ENCODE results near the gene LIMK2.

DNA sequence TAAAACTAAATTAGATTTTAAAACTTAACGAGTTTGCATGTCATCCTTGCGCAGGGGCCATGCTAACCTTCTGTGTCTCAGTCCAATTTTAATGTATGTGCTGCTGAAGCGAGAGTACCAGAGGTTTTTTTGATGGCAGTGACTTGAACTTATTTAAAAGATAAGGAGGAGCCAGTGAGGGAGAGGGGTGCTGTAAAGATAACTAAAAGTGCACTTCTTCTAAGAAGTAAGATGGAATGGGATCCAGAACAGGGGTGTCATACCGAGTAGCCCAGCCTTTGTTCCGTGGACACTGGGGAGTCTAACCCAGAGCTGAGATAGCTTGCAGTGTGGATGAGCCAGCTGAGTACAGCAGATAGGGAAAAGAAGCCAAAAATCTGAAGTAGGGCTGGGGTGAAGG is 10.6 kb downstream of the LIMK2 start:
- TF ChIP-seq, protein P1, sequence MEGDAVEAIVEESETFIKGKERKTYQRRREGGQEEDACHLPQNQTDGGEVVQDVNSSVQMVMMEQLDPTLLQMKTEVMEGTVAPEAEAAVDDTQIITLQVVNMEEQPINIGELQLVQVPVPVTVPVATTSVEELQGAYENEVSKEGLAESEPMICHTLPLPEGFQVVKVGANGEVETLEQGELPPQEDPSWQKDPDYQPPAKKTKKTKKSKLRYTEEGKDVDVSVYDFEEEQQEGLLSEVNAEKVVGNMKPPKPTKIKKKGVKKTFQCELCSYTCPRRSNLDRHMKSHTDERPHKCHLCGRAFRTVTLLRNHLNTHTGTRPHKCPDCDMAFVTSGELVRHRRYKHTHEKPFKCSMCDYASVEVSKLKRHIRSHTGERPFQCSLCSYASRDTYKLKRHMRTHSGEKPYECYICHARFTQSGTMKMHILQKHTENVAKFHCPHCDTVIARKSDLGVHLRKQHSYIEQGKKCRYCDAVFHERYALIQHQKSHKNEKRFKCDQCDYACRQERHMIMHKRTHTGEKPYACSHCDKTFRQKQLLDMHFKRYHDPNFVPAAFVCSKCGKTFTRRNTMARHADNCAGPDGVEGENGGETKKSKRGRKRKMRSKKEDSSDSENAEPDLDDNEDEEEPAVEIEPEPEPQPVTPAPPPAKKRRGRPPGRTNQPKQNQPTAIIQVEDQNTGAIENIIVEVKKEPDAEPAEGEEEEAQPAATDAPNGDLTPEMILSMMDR (IDR thresholded peaks at IDR 0.05), result no peak
- no peak for TF ChIP-seq TCF7 (CRISPR knock-in tag; IDR thresholded peaks at IDR 0.05; ENCODE audit: low read depth)
- TF ChIP-seq FOXP4 (CRISPR knock-in tag; IDR thresholded peaks at IDR 0.05), result no peak
- TF ChIP-seq, protein P2, sequence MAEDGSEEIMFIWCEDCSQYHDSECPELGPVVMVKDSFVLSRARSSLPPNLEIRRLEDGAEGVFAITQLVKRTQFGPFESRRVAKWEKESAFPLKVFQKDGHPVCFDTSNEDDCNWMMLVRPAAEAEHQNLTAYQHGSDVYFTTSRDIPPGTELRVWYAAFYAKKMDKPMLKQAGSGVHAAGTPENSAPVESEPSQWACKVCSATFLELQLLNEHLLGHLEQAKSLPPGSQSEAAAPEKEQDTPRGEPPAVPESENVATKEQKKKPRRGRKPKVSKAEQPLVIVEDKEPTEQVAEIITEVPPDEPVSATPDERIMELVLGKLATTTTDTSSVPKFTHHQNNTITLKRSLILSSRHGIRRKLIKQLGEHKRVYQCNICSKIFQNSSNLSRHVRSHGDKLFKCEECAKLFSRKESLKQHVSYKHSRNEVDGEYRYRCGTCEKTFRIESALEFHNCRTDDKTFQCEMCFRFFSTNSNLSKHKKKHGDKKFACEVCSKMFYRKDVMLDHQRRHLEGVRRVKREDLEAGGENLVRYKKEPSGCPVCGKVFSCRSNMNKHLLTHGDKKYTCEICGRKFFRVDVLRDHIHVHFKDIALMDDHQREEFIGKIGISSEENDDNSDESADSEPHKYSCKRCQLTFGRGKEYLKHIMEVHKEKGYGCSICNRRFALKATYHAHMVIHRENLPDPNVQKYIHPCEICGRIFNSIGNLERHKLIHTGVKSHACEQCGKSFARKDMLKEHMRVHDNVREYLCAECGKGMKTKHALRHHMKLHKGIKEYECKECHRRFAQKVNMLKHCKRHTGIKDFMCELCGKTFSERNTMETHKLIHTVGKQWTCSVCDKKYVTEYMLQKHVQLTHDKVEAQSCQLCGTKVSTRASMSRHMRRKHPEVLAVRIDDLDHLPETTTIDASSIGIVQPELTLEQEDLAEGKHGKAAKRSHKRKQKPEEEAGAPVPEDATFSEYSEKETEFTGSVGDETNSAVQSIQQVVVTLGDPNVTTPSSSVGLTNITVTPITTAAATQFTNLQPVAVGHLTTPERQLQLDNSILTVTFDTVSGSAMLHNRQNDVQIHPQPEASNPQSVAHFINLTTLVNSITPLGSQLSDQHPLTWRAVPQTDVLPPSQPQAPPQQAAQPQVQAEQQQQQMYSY (CRISPR knock-in tag; IDR thresholded peaks at IDR 0.05), result no peak
- no peak for TF ChIP-seq TEAD1 (CRISPR knock-in tag; IDR thresholded peaks at IDR 0.05)
- TF ChIP-seq NFATC4 (CRISPR knock-in tag; IDR thresholded peaks at IDR 0.05), result no peak
- TF ChIP-seq SP1 (CRISPR knock-in tag; conservative IDR thresholded peaks at IDR 0.05), result no peak
- no peak for TF ChIP-seq NR2C2 (CRISPR knock-in tag; IDR thresholded peaks at IDR 0.05)
- no peak for TF ChIP-seq CBFB (CRISPR knock-in tag; IDR thresholded peaks at IDR 0.05; ENCODE audit: low read depth)
- TF ChIP-seq MAX (CRISPR knock-in tag; IDR thresholded peaks at IDR 0.05), result no peak
- TF ChIP-seq JUN (CRISPR knock-in tag; IDR thresholded peaks at IDR 0.05), result no peak
- no peak for TF ChIP-seq ATF1 (CRISPR knock-in tag; IDR thresholded peaks at IDR 0.05)
- TF ChIP-seq ESRRA (CRISPR knock-in tag; IDR thresholded peaks at IDR 0.05; ENCODE audit: borderline replicate concordance), result no peak
